Endothelial cell of umbilical vein (primary cell): Measurements from ENCODE around the gene BRK1.

Source experiments
- EZH2 ChIP-seq: IDR thresholded peaks from 2 replicates; pipeline ENCODE4 v1.6.1; 2012; ENCODE audit warnings: borderline replicate concordance, low read depth, mild to moderate bottlenecking, moderate library complexity, low read length, inconsistent platforms; ENCODE audit not compliant: severe bottlenecking
- JUN ChIP-seq: IDR thresholded peaks from 2 replicates; pipeline ENCODE4 v1.6.1; 2011; ENCODE audit warnings: borderline replicate concordance, low read depth; ENCODE audit not compliant: insufficient read length, insufficient read depth
- POLR2A ChIP-seq: IDR thresholded peaks from 2 replicates; pipeline ENCODE4 v1.6.1; 2012; ENCODE audit warnings: low read depth, mild to moderate bottlenecking, control low read depth, low read length
- POLR2AphosphoS5 ChIP-seq: IDR thresholded peaks from 2 replicates; pipeline ENCODE4 v1.6.1; 2012; ENCODE audit warnings: low read depth, mild to moderate bottlenecking, control low read depth, low read length, moderate library complexity; ENCODE audit not compliant: insufficient read depth
- TF ChIP-seq, protein P1 (sequence below), 2 donors: IDR thresholded peaks; 1 replicate in 1 of 2; 2 replicates in 1 of 2; pipeline ENCODE4 v1.5.1; 2011; ENCODE audit warnings: low read length in 2 of 2, mild to moderate bottlenecking in 2 of 2, moderate library complexity in 2 of 2, control low read depth in 1 of 2, inconsistent platforms in 1 of 2, low read depth in 1 of 2; ENCODE audit not compliant: insufficient read depth in 1 of 2; ENCODE audit errors: extremely low read depth in 1 of 2
- TF ChIP-seq, protein P2 (sequence below): IDR thresholded peaks from 2 replicates; pipeline ENCODE4 v1.6.1; 2011; ENCODE audit not compliant: insufficient read depth, insufficient read length

DNA sequence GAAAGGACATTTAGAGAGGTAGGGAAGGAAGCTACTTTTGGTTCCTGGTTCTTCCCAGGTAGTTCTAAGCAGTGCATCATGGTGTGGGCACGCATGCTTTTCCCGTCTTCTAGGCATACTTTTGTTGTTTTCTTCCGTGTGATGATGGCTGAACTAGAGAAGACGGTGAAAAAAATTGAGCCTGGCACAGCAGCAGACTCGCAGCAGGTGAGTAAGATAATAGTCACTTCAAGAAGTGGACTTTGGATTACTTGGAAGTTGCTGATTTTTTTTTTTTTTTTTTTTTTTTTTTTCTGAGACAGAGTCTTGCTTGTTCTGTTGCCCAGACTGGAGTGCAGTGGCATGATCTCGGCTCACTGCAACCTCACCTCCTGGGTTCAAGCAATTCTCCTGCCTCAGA lies 25.3 kb upstream of the BRK1 start:
- no peak for TF ChIP-seq POLR2A
- TF ChIP-seq, protein P1, sequence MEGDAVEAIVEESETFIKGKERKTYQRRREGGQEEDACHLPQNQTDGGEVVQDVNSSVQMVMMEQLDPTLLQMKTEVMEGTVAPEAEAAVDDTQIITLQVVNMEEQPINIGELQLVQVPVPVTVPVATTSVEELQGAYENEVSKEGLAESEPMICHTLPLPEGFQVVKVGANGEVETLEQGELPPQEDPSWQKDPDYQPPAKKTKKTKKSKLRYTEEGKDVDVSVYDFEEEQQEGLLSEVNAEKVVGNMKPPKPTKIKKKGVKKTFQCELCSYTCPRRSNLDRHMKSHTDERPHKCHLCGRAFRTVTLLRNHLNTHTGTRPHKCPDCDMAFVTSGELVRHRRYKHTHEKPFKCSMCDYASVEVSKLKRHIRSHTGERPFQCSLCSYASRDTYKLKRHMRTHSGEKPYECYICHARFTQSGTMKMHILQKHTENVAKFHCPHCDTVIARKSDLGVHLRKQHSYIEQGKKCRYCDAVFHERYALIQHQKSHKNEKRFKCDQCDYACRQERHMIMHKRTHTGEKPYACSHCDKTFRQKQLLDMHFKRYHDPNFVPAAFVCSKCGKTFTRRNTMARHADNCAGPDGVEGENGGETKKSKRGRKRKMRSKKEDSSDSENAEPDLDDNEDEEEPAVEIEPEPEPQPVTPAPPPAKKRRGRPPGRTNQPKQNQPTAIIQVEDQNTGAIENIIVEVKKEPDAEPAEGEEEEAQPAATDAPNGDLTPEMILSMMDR (IDR thresholded peaks at IDR 0.05; ENCODE audit: extremely low read depth in 1 of 2, insufficient read depth in 1 of 2, low read depth in 1 of 2, low read length in 2 of 2) = no peak
- TF ChIP-seq, protein P2, sequence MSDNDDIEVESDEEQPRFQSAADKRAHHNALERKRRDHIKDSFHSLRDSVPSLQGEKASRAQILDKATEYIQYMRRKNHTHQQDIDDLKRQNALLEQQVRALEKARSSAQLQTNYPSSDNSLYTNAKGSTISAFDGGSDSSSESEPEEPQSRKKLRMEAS = no peak
- TF ChIP-seq POLR2AphosphoS5 = no peak
- TF ChIP-seq EZH2 = no peak
- TF ChIP-seq JUN = no peak
